Measurements from ENCODE around the gene NBL1.

NBL1 gene

DNA sequence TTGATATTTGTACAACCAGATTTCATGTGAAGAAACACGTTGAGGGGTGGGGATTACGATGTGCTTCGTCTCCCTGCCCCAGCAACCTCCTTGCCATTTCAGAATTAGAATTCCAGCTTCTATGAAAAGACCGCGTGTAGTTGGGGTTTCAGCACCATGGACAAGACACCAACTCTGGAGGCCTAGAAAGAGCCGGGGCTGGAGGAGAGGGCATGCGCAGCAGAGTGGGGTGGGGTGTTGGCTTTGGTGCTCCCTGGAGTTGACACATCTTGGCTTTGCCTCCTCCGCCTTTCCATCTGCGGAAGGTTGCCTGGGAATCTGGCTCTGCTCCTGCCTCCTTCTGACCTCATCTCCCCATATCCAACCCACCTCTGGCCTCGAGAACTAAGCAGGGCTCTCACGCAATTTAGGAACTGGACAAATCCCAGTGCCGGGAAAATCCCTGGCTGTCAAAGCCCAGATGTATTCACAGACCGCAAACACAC, 32.4 kb downstream of the NBL1 start:
- DNase-seq = peak; percentile 32

- DNase-seq = no peak
Observed at GRCh38 chr1:19678493-19678892, 34.4 kb downstream of the NBL1 start.

DNA sequence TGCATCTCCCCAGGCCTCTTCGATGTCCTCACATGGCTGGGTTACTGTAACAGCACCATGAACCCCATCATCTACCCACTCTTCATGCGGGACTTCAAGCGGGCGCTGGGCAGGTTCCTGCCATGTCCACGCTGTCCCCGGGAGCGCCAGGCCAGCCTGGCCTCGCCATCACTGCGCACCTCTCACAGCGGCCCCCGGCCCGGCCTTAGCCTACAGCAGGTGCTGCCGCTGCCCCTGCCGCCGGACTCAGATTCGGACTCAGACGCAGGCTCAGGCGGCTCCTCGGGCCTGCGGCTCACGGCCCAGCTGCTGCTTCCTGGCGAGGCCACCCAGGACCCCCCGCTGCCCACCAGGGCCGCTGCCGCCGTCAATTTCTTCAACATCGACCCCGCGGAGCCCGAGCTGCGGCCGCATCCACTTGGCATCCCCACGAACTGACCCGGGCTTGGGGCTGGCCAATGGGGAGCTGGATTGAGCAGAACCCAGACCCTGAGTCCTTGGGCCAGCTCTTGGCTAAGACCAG, 34.9 kb downstream of the NBL1 start:
- DNase-seq = no peak

GRCh38 chr1:19679691-19680090, 35.6 kb downstream of the NBL1 start:
- DNase-seq = no peak

- no peak for DNase-seq
Observed at GRCh38 chr1:19680644-19681043, 36.5 kb downstream of the NBL1 start.

- DNase-seq = peak; percentile 35
Observed at GRCh38 chr1:19682257-19682656, 38.1 kb downstream of the NBL1 start.

DNA sequence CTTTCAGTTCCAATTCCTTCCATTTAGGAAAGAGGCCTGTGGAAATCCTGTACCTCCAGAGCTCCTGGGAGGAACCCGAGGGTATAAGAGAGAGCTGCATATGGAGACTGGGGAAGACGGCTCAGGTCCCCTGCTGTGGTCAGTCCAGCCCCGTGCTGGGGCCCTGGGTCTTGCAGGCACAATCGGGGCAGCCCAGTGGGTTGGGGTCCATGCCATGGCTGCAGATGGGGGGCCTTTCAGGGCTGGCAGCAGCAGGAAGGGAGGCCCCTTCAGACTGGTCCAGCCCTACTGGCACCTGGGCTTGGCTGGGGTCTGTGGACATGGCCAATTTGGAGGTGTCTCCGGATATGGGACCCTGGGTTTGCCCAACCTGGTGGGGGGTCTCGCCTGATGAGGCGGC, 38.8 kb downstream of the NBL1 start:
- no peak for DNase-seq

- DNase-seq = no peak
Observed at GRCh38 chr1:19683351-19683750, 39.2 kb downstream of the NBL1 start.

DNA sequence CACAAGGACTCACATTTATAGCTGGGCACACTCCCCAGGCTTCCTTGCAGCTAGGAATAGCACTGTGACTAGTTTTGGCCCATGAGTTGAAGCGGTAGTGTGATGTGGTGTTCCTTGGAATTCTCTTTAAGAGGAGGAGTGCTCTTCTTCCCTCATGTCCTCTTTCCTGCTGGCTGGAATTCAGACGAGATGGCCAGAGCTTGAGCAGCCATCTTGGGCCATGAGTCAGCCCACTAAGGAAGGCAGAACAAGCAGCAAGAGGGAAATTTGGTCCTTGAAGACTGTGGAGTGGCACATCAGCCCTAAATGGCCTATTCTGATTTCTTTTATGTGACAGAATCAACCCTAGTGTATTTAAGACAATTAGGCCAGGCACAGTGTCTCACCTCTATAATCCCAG, 40.6 kb downstream of the NBL1 start:
- no peak for DNase-seq

- DNase-seq = no peak
Observed at GRCh38 chr1:19685994-19686393, 41.9 kb downstream of the NBL1 start.

- DNase-seq = no peak
Observed at GRCh38 chr1:19687414-19687813, 43.3 kb downstream of the NBL1 start.

DNA sequence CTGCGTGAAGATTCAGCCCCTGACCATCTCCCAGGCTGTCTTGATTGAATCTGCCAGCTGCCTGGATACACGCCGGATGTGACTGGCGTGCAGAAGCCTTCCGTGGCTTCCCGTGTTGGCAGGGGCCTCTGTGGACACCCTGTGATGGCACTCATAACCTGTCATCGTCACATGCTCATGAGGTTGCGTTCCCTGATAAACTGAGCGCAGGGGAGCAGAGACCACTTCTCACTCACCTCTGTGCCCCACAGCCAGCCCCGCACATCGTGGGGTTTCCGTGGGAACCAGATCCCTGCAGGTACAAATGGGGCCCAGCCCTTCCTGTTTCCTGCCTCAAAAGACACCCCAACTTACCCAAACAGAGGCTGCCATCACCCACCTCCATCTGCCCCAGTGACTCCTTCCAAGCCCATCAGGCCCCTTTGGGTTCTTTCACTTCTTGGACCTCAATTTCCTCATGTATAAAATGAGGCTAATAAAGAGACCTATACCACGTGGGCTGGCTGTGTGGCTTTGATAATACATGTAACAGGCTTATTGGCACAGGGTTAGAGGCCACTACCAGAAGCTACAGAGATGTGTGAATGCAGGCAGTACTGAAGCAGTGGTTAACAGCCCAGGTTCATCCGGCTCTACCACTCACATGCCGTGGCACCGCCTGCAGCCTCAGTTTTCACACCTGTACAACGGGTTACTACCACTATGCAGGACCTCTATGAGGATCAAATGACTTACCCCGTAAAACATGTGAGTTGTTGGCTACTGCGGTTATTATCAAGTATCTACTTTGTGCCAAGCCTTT, 44.1 kb downstream of the NBL1 start:
- no peak for DNase-seq

DNA sequence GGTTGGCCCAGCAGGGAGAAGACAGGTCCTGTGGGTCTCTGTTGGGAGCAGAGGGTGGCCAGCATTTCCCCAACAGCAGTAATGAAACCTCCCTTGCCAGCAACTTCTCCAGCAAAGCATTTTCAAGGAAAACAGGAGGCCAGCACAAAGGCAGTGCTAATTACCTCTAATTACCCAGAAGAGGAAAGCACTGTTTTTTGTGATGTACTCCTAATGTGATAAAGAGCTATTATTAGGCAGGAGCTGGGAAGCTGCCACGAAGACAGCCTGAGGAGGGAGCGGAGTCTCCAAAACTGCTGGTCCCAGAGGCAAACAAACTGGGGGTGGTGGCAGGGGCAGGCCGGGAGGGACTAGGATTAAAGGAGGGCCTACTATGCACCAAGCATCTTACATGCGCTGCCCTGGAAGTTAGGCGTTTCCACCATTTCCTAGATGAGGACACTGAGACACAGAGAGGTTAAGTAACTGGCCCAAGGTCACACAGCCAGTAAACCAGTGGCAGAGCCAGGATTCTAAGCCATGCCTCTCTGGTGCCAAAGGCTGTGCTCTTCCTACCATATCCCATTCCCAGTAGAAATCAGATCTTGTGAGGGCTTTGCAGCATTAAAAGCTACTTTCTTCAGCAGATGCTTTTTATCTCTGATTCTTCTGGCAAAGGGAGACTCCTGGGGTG, 45.1 kb downstream of the NBL1 start:
- no peak for DNase-seq

GRCh38 chr1:19689856-19690255, 45.7 kb downstream of the NBL1 start:
- DNase-seq = no peak

DNA sequence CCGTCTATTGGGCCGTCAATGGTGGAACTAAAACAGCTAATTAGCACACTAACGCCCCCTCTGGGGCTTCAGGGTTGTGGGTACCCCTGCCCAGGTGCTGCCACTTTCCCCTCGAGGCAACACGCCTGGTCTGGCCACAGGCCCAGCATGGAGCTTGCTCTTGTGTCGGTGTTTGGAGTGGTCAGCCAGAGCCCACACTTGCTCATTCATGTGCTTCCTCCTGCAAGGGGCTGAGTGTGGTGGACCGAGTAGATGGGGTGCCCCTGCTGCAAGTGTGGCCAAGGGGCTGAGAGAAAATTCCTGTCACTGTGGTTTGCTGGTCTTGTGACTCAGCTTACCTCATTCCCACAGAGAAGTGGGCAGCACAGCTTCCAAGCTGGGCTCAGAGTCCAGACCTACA, 46.2 kb downstream of the NBL1 start:
- DNase-seq = no peak

DNA sequence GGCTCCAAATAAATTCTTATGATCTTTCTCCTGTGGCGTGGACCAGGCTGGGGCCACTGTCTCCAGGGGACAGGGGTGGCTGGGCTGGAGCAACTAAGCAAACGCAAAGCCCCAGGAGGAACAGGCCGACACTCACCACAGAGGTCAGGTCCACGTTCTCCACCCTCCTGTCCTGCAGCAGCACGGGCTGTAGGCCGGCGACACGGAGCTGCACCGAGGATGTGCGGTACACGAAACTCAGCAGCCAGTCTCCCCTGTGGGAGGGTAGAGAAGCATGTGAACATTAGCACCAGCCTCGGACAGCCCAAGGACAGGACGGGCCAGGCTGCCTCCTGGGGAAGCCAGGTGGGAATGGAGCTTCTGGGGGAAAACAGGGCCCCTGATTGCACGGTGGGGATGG, 50.2 kb downstream of the NBL1 start:
- DNase-seq = no peak

- no peak for DNase-seq
Observed at GRCh38 chr1:19695772-19696171, 51.7 kb downstream of the NBL1 start.

GRCh38 chr1:19696820-19697219, 52.7 kb downstream of the NBL1 start:
- DNase-seq = no peak

- DNase-seq = no peak
Observed at GRCh38 chr1:19698181-19698580, 54.1 kb downstream of the NBL1 start.

GRCh38 chr1:19700079-19700777, 56.1 kb downstream of the NBL1 start:
- DNase-seq = no peak

DNA sequence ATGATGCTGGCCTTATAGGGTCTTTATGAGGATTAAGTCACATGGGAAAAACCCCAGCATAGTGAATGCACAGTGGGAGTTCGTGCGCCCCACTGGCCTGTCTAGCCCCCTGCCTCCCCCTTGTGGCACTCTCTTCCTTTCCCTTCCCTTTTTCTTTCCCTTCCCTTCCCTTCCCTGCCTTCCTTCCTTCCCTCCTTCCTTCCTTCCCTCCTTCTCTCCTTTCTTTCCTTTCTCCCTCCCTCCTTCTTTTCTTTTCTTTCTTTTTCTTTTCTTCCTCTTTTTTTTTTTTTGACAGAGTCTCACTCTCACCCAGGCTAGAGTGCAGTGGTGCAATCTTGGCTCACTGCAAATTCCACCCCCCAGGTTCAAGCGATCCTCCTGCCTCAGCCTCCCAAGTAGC, 59.2 kb downstream of the NBL1 start:
- DNase-seq = no peak

DNA sequence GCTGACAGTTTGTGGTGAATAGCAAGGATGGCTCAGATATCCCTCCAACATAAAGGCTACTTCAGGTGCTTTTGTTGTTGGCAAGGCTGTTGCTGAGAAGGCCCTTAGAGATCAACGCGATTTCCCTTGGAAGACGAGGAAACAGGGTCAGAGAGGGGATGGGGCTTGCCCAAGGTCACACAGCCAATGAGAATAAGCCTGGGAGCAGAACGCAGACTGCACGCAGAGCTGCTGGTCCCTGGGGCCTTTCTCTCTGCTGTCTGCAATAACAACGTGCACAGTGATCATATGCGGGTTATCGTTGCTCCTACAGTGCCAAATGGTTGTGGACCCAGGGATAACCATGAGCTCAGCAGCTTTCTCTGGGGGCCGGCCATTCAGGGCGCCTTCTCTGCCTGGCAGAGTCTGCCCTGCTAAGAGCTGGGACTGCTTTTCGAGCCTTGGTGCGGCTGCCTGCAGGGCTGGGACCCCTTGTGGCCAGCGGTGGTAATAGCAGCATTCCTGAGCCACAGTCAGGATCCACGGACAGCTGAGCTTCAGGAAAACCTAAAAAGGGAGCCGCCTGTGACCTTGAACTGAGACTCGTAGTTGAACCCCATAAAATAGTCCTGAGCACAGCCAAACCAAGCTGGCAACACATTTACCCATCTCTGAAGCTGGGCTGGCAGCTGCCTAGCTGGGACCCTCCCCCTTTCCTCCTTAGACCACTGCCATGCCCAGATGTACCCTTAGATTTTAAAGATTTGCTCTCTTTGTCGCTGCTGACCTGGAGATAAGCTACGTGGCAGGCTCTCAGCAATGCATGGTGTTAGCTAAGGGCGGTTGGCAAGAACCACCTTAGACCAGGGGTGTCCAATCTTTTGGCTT, 60.4 kb downstream of the NBL1 start:
- DNase-seq = peak; percentile 28

GRCh38 chr1:19705464-19705863, 61.4 kb downstream of the NBL1 start:
- no peak for DNase-seq
